ENCODE results near the gene KCNMA1. TPM values are rescaled to one million over a fixed set of nuclear protein-coding genes. Genes with fewer than 3 reads are reported as not detected.
A peak's percentile ranks its signal among the peaks of the same experiment; 100 is the strongest.

The KCNMA1 gene
- total RNA-seq, 1 donor from 2014 or later = 95.5 TPM

DNA sequence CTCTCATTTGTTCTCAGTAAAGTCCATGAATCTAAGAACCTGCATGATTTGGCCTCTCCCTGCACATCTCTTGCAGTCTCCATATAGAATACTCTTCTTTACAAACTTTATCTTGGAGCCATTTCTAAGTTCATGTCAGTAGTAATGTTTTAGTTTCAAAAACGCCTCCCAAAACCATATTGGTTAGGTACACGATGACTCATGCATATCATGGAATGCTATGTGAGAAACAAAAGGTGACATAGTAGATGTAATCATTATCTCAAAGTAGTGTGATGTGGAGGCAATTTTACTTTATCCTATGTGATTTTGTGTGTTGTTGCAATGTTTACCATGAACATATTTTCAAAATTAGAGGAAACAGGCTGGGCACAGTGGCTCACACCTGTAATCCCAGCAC is 520.7 kb downstream of the KCNMA1 start:
- Mint-ChIP-seq H3K27ac (ENCODE audit: unreplicated experiment) (no peak overlapping the region), H3K4me3 (ENCODE audit: unreplicated experiment) (no peak overlapping the region), H3K4me1 (ENCODE audit: unreplicated experiment) (peaks cover 38% of the 10 kb centered on the region), H3K36me3 (ENCODE audit: unreplicated experiment) (peaks cover 9% of the 10 kb centered on the region), H3K9me3 (ENCODE audit: unreplicated experiment) (no peaks in the 10 kb centered on the region), H3K27me3 (ENCODE audit: unreplicated experiment) (no peaks in the 10 kb centered on the region)
- no peak for DNase-seq (ENCODE audit: extremely low spot score, unreplicated experiment)
- TF ChIP-seq, protein P1, sequence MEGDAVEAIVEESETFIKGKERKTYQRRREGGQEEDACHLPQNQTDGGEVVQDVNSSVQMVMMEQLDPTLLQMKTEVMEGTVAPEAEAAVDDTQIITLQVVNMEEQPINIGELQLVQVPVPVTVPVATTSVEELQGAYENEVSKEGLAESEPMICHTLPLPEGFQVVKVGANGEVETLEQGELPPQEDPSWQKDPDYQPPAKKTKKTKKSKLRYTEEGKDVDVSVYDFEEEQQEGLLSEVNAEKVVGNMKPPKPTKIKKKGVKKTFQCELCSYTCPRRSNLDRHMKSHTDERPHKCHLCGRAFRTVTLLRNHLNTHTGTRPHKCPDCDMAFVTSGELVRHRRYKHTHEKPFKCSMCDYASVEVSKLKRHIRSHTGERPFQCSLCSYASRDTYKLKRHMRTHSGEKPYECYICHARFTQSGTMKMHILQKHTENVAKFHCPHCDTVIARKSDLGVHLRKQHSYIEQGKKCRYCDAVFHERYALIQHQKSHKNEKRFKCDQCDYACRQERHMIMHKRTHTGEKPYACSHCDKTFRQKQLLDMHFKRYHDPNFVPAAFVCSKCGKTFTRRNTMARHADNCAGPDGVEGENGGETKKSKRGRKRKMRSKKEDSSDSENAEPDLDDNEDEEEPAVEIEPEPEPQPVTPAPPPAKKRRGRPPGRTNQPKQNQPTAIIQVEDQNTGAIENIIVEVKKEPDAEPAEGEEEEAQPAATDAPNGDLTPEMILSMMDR (IDR thresholded peaks at IDR 0.05) = no peak

DNA sequence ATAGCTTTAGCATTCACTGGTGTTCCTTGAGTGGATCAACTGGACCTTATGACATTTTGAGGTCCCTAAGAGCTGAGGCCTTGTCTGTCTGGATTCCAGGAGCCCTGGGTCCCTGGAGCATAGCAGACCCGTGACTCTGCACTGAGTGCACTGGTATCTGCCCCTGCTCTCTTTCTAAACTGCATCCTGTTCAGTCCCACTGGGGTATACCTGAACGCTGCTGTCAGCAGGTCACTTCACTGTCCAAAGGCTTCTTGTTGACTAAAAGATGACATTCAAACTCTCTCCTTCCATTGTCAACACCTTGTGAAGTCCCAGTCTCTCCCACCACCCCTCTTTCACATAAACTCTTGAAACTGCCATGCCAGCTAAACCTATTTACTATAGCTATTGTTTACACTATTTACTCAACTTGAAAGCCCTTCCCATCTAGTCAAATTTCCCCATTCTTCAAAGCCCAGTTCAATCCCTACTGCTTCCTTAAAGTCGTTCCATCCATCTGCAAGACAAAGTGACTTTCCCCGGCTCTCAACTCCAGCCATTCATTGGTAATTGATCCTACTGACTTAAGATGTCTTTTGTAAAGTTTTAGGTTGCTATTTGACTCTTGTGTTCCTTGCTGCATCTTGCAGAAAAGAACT is 523.3 kb downstream of the KCNMA1 start:
- H3K9me3 Mint-ChIP-seq (ENCODE audit: unreplicated experiment) = no peaks in the 10 kb centered on the region

DNA sequence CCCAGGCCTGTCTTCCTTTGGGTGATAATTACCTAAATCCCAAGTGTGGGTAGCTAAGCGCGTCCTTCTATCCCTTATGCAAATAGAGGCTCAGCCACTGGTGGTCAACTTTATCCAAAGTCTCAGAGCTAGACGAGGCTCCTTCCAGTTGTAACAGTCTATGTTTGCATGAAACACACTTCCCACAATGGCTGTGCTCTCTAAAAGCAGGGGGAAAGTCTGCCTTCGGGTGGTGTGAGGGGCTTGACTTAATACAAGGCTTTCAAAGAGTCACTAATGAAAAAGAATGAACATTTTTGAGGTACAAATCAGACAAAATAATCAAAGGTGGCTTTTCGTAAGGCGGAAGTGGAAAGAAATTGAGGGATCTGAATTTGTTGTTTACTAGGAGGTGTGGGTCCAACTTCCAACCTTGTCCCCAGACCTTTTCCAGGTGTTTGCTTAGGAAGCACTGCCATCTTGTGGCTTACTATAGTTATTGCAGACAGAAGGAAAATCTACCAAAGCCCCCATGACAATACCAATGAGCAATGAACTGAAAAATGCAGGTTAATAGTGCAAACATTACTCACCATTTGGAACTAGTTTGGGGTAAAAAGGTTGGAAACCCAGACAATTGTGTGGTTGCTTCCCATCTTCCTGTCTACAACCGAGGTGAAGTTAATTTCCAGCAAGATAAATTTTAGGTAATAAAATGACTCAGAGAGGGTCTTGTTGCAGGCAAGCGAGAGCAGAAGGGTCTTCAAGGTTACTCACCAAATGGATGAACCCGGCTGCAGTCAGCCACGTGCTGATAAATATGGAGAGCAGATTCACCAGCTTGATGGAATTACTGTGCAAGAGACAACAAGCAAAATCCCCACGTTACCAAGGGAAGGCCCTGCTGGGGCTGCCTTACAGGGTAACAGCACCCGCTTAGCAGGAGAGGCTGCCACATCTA is 525.7 kb downstream of the KCNMA1 start:
- DNase-seq (ENCODE audit: extremely low spot score, unreplicated experiment) = no peak
- no peaks in the 10 kb centered on the region for H3K27me3 Mint-ChIP-seq (ENCODE audit: unreplicated experiment)
- H3K9me3 Mint-ChIP-seq (ENCODE audit: unreplicated experiment) = no peaks in the 10 kb centered on the region
- H3K4me1 Mint-ChIP-seq (ENCODE audit: unreplicated experiment) = peaks cover 44% of the 10 kb centered on the region
- H3K4me3 Mint-ChIP-seq (ENCODE audit: unreplicated experiment) = no peak overlapping the region
- TF ChIP-seq, protein P1 (IDR thresholded peaks at IDR 0.05) = peak; percentile 91
- peak overlapping the region; percentile 67 for H3K27ac Mint-ChIP-seq (ENCODE audit: unreplicated experiment)
- H3K36me3 Mint-ChIP-seq (ENCODE audit: unreplicated experiment) = peaks cover 20% of the 10 kb centered on the region

More for the DNA sequence above, 523.3 kb downstream of the KCNMA1 start:
- peaks cover 32% of the 10 kb centered on the region for H3K4me1 Mint-ChIP-seq (ENCODE audit: unreplicated experiment)
- DNase-seq (ENCODE audit: extremely low spot score, unreplicated experiment) = no peak
- TF ChIP-seq, protein P1 (IDR thresholded peaks at IDR 0.05) = no peak
- peaks cover 6% of the 10 kb centered on the region for H3K36me3 Mint-ChIP-seq (ENCODE audit: unreplicated experiment)
- H3K27me3 Mint-ChIP-seq (ENCODE audit: unreplicated experiment) = no peaks in the 10 kb centered on the region
- H3K27ac Mint-ChIP-seq (ENCODE audit: unreplicated experiment) = peak overlapping the region; percentile 15
- no peak overlapping the region for H3K4me3 Mint-ChIP-seq (ENCODE audit: unreplicated experiment)

DNA sequence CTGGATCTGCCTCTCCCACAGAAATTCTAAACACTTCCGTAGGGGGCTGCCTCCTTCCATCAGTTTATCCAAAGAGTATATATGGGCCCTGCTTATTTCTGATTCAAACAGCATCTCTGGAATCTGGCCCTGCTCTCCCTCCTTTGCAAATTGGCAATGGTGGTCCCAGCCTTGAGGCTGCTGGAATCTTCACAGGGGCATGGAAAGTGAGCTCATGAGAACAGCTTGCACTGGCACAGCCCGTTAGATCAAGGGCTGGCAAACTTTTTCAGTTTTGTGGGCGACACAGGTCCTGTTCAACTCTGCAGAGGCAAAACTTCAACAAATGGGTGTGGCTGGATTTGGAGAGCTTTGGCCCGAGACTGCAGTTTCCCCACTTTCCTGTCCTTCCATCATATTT is 526.9 kb downstream of the KCNMA1 start:
- Mint-ChIP-seq H3K27ac (ENCODE audit: unreplicated experiment) (no peak overlapping the region), H3K4me3 (ENCODE audit: unreplicated experiment) (no peak overlapping the region), H3K27me3 (ENCODE audit: unreplicated experiment) (no peaks in the 10 kb centered on the region), H3K4me1 (ENCODE audit: unreplicated experiment) (peaks cover 53% of the 10 kb centered on the region), H3K9me3 (ENCODE audit: unreplicated experiment) (no peaks in the 10 kb centered on the region), H3K36me3 (ENCODE audit: unreplicated experiment) (peaks cover 19% of the 10 kb centered on the region)
- DNase-seq (ENCODE audit: extremely low spot score, unreplicated experiment) = no peak
- TF ChIP-seq, protein P1 (IDR thresholded peaks at IDR 0.05) = no peak

Measured in osteocyte (in vitro differentiated cells).